A673 (cell line): ENCODE results near the gene CPLX1.

ENCODE experiments used
- CTCF ChIP-seq: fragments of 300-800, 200-600 bp; sonication (generic); conservative IDR thresholded peaks from 2 replicates; pipeline ENCODE4 v1.5.1; 2017; ENCODE audit warnings: low read depth, mild to moderate bottlenecking, antibody characterized with exemption, low read length, moderate library complexity, mixed read lengths
- EZH2 ChIP-seq: fragments of 200-600 bp; sonication (generic); IDR thresholded peaks from 2 replicates; pipeline ENCODE4 v1.6.1; 2017; ENCODE audit warnings: borderline replicate concordance, low read depth, mild to moderate bottlenecking, mixed read lengths, antibody characterized with exemption, low read length; ENCODE audit not compliant: poor library complexity, severe bottlenecking

DNA sequence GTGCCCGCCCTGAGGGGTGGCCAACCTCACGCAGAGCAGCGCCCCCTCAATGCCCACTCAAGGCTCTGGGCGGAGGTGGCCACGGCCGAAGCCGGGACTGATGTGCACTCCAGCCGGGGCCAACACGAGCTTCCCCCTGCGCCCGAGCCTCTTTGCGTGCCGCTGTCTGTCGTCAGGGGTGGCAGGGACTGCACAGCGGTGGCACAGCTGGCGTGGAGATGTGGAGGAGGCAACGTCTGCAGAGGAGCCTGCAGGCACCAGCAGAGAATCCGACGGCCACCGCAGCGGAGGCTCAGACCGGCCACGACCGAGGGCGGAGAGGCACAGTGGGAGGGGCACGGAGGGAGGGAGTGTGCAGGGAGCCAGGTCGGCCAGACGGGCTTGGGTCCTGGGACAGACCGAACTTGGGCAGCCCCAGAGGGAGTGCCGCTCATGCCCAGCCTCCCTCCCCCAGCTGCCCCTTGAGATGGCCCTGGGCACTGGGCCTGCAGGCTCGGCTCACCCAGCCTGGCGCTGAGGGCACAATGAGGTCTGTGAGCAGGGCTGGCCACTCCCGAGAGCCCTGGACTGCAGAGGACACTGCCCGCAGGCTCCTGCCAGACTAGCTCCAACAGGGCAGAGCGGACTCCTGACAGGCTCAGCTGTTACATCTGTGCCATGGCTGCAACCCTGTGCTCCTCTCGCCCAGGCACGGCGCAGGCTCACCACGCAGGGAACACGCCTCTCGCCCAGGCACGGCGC lies 46.5 kb upstream of the CPLX1 start:
- TF ChIP-seq CTCF: no peak
- no peak for TF ChIP-seq EZH2
